Cardiac muscle cell (in vitro differentiated cells and primary cell): ENCODE data around the gene ACP4. TPM values are rescaled to one million over a fixed set of nuclear protein-coding genes. Genes with fewer than 3 reads are reported as not detected.
A peak's percentile ranks its signal among the peaks of the same experiment; 100 is the strongest.

ENCODE experiments used
- DNase-seq, 2 donors: peaks; one replicate each; pipeline versions ENCODE4 v3.0.0 to v3.0.0-alpha.2; 2010 to 2017; ENCODE audit warnings: low read depth in 1 of 2, low spot score in 1 of 2
- H3K27ac ChIP-seq: fragments of 200-600 bp; sonication (generic); 2 replicates; pipeline ENCODE4 v1.5.1; 2016
- H3K27me3 ChIP-seq: fragments of 200-600 bp; sonication (generic); 2 replicates; pipeline ENCODE4 v1.6.0; 2016; ENCODE audit warnings: control low read depth
- H3K36me3 ChIP-seq: fragments of 200-600 bp; sonication (generic); 2 replicates; pipeline ENCODE4 v1.5.1; 2016; ENCODE audit warnings: control low read depth
- H3K4me1 ChIP-seq: fragments of 200-600 bp; sonication (generic); 2 replicates; pipeline ENCODE4 v1.8.1; 2017; ENCODE audit warnings: low read depth, mild to moderate bottlenecking, mixed run types
- H3K4me3 ChIP-seq: fragments of 200-600 bp; sonication (generic); 2 replicates; pipeline ENCODE4 v1.5.1; 2016; ENCODE audit warnings: mild to moderate bottlenecking
- H3K9me3 ChIP-seq: fragments of 200-600 bp; sonication (generic); 2 replicates; pipeline ENCODE4 v1.5.1; 2017; ENCODE audit warnings: low read depth, mild to moderate bottlenecking, control low read depth
- CTCF ChIP-seq: IDR thresholded peaks from 2 replicates; pipeline ENCODE4 v1.5.1; 2012; ENCODE audit warnings: low read depth, mild to moderate bottlenecking, low read length
- polyA plus RNA-seq: library from polyadenylated mRNA; unstranded; fragments of >200 nt; fragmentation: Nextera tagmentation; extraction: Ambion mirVana; gene quantifications from 2 replicates; pipeline ENCODE4 v1.2.1, GENCODE V29; 2016
- total RNA-seq: library from RNA; depleted of rRNA; stranded (reverse); fragments of >200 nt; gene quantifications from 2 replicates; pipeline ENCODE4 v1.2.3, GENCODE V29; 2016

ACP4 gene
- total and polyA plus RNA-seq, 2 experiments from 2014 or later = 0.23 TPM; not detected in 1

DNA sequence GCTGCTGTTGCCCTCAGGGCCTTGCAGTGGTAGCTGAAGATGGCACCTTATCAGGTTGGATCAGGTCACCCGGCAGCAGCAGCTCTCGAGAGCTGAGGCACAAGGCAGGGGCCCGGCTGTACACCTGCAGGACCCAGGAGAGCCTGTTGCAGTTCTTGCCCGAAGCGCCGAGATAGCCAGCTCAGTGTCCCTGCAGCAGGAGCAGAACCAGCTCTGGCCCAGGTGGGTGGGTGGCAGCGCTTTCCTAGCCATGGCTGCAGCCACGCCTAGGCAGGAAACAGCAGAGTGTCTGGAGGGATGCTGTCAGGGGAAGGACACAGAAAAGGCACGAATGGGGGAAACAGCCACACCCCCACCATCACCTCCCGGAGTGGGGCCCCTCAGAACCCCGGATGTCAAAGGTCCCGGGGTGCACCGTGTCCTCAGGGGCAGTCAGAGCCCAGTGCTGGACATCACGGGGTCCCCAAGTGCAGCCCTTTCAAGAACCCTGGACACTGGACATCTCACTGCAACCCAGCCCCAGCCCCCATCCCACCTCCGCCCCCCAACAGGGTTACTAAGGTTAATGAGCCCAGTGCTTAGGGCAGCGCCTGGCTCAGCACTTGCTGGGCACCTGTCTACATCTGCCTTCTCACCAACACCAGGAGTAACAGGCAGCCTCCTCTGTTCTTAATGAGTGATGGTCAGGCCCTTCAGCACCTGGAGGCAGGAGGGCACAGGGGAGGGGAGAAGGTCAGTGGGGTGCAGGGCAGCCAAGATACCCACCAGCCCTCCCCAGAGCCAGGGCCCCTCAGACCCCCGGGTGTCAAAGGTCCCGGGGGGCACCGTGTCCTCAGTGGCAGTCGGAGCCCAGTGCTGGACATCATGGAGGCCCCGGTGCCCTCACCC is 8.7 kb downstream of the ACP4 start:
- Histone ChIP-seq H3K9me3 (no peaks in the 10 kb centered on the region), H3K36me3 (peaks cover 35% of the 10 kb centered on the region), H3K4me3 (no peak overlapping the region), H3K27ac (no peak overlapping the region), H3K4me1 (peaks cover 6% of the 10 kb centered on the region), H3K27me3 (no peaks in the 10 kb centered on the region)
- no peak for TF ChIP-seq CTCF
- DNase-seq = no peak

DNA sequence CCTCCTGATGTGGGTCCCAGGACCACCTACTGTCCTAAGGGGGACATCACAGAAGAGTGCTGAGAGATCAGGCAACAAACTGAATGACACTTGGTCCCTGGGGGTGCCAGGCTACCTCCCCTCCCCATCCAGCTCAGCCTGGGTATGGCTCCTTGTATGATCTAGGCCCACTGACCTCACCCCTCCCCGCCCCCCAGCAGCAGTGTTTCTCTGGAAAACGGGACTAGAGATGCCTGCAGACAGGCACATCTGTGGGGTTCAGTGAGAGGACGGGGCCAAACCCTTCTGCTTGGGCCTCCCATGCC is 9.3 kb downstream of the ACP4 start:
- Histone ChIP-seq H3K4me1 (peaks cover 6% of the 10 kb centered on the region), H3K9me3 (no peaks in the 10 kb centered on the region), H3K27me3 (no peaks in the 10 kb centered on the region), H3K4me3 (no peak overlapping the region), H3K27ac (no peak overlapping the region), H3K36me3 (peaks cover 35% of the 10 kb centered on the region)
- TF ChIP-seq CTCF = no peak
- DNase-seq = no peak

DNA sequence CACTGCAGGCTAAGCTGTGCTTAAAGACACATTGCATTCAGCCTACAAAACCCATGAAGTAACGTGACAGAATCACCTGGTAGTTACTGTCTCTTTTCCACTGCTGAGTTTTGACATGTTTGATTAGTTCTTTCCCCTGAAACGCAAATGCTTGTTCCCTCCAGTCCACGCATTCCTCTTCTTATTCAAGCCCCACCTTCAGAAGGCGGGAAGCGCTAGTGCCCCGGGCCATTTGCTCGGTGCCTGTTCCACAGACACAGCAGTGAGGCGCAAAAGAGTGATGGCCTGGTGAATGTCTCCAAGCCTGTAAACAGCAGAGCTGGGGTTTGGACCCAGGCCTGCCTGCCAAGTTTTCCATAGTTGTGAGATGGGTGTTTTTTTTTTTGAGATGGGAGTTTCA is 10.9 kb downstream of the ACP4 start:
- Histone ChIP-seq H3K36me3 (peaks cover 35% of the 10 kb centered on the region), H3K9me3 (no peaks in the 10 kb centered on the region)

GRCh38 chr19:50803633-50804419 is 13.6 kb downstream of the ACP4 start:
- H3K4me1 ChIP-seq = peaks cover 6% of the 10 kb centered on the region
- TF ChIP-seq CTCF = peak; percentile 2
- H3K27ac ChIP-seq = peak overlapping the region; percentile 98
- peaks cover 12% of the 10 kb centered on the region for H3K27me3 ChIP-seq
- DNase-seq = peak; percentile 21 to 60
- no peaks in the 10 kb centered on the region for H3K9me3 ChIP-seq
- peaks cover 20% of the 10 kb centered on the region for H3K36me3 ChIP-seq
- peak overlapping the region; percentile 93 for H3K4me3 ChIP-seq

More for the DNA sequence above, 10.9 kb downstream of the ACP4 start:
- no peak for DNase-seq
- TF ChIP-seq CTCF = no peak
- Histone ChIP-seq H3K4me3 (no peak overlapping the region), H3K27ac (no peak overlapping the region), H3K27me3 (no peaks in the 10 kb centered on the region), H3K4me1 (peaks cover 6% of the 10 kb centered on the region)

DNA sequence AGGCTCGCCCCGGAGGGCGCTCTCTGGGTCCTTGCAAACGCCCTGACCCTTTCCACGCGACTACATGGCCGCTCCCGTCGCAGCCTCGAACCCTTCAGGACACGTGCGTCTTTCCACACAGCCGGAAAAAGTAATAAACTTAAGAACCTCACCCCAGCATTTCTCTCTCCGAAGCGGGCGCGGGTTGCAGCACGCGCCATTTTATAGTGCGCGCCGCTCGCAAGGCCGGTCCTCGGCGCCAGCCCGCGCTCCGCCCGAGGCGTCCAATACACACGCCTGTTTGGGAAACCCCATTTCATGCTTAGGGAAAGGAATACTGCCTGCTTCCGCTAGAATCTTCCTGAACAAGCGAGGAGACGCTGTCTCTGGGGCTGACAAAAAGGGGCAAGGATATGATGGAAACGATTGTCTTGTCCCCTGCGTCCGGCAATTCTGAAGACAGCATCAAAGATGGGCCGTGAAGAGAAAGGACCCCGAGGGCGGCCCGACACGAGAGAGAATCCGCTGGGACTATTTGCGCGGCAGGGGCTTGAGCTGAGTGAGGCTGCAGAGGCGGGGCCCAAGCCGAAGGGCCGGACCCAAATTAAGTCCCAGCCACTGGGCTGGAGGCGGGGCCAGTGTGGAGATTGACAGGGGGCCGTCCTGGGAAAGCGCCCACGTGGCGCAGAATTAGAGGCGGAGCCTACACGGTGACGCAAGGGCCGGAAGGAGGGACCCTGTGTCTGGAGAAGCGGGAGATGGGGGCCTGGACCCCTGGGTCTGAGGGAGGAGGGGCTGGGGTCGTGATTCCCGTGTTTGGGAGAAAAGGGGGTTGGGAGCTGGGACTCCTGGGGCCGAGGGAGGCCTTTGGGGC is 14.4 kb downstream of the ACP4 start:
- H3K9me3 ChIP-seq = no peaks in the 10 kb centered on the region
- peak overlapping the region; percentile 98 for H3K27ac ChIP-seq
- DNase-seq = peak; percentile 100
- H3K27me3 ChIP-seq = peaks cover 16% of the 10 kb centered on the region
- peaks cover 17% of the 10 kb centered on the region for H3K36me3 ChIP-seq
- TF ChIP-seq CTCF = peak; percentile 1
- H3K4me3 ChIP-seq = peak overlapping the region; percentile 93
- H3K4me1 ChIP-seq = peaks cover 6% of the 10 kb centered on the region
